IMR-90 (cell line): ENCODE results near the gene USP40. TPM values are rescaled to one million over a fixed set of nuclear protein-coding genes. Genes with fewer than 3 reads are reported as not detected.

Source experiments
- ATAC-seq: fragments of 200-7000 bp; cut with Tn5 transposase; 2 replicates; pipeline ENCODE4 v1.9.1; 2020; ENCODE audit warnings: low read depth, mild to moderate bottlenecking, moderate library complexity
- BruUV-seq: library from RNA; stranded (reverse); fragments of 400-500 nt; replicated peaks from 2 replicates; lab custom pipeline; 2021; lab: Mats Ljungman, UMichigan
- CTCF ChIA-PET: fragments of 300-600 bp; formaldehyde crosslinking; extraction: SDS; loops from one replicate; lab custom pipeline; 2021; ENCODE audit warnings: antibody characterized with exemption; lab: Yijun Ruan, JAX
- POLR2A ChIA-PET: fragments of 300-600 bp; sonication (Branson Sonifier 250); formaldehyde crosslinking; loops from one replicate; lab custom pipeline; 2022; ENCODE audit warnings: antibody characterized with exemption; ENCODE audit not compliant: unreplicated experiment; lab: Charles Lee
- DNase-seq: peaks from one replicate; pipeline ENCODE4 v3.0.0; 2013
- H2AFZ ChIP-seq: replicated peaks from 2 replicates; pipeline ENCODE3; 2013; ENCODE audit warnings: low read length, mild to moderate bottlenecking; ENCODE audit not compliant: poor library complexity
- H2AK5ac ChIP-seq: 2 replicates; pipeline ENCODE4 v1.6.1; 2013; ENCODE audit warnings: low read depth, low read length, inconsistent platforms
- H2AK9ac ChIP-seq: replicated peaks from 2 replicates; pipeline ENCODE3; 2013; ENCODE audit warnings: mild to moderate bottlenecking, low read depth, low read length, moderate library complexity; ENCODE audit not compliant: poor library complexity
- H2BK120ac ChIP-seq: 2 replicates; pipeline ENCODE4 v1.6.1; 2013; ENCODE audit warnings: low read depth, low read length, inconsistent platforms
- H2BK15ac ChIP-seq: 3 replicates; pipeline ENCODE4 v1.6.1; 2013; ENCODE audit warnings: low read depth, low read length, inconsistent platforms
- H2BK20ac ChIP-seq: 2 replicates; pipeline ENCODE4 v1.6.1; 2013; ENCODE audit warnings: low read depth, mild to moderate bottlenecking, inconsistent platforms, low read length, moderate library complexity
- H2BK5ac ChIP-seq: 2 replicates; pipeline ENCODE4 v1.6.1; 2013; ENCODE audit warnings: mild to moderate bottlenecking, low read depth, low read length, inconsistent platforms; ENCODE audit not compliant: poor library complexity, severe bottlenecking
- H3K14ac ChIP-seq: replicated peaks from 2 replicates; pipeline ENCODE4 v1.6.1; 2013; ENCODE audit warnings: low read depth, low read length, inconsistent platforms
- H3K18ac ChIP-seq: 2 replicates; pipeline ENCODE4 v1.6.1; 2013; ENCODE audit warnings: low read depth, low read length, control low read depth
- H3K23ac ChIP-seq: 2 replicates; pipeline ENCODE4 v1.6.1; 2013; ENCODE audit warnings: low read depth, low read length, inconsistent platforms
- H3K27ac ChIP-seq: 2 replicates; pipeline ENCODE4 v1.5.1; 2013; ENCODE audit warnings: mild to moderate bottlenecking, control low read depth, low read length; ENCODE audit not compliant: insufficient read depth
- H3K27me3 ChIP-seq: 2 replicates; pipeline ENCODE4 v1.6.1; 2013; ENCODE audit warnings: low read length; ENCODE audit not compliant: control insufficient read depth, insufficient read depth
- H3K36me3 ChIP-seq: 2 replicates; pipeline ENCODE4 v1.6.1; 2013; ENCODE audit warnings: low read length, mixed read lengths; ENCODE audit not compliant: control insufficient read depth, insufficient read depth
- H3K4ac ChIP-seq: 2 replicates; pipeline ENCODE4 v1.6.1; 2013; ENCODE audit warnings: low read depth, low read length, inconsistent platforms
- H3K4me1 ChIP-seq: 2 replicates; pipeline ENCODE4 v1.6.1; 2013; ENCODE audit warnings: low read length, mixed read lengths; ENCODE audit not compliant: control insufficient read depth, insufficient read depth
- H3K4me2 ChIP-seq: 2 replicates; pipeline ENCODE4 v1.6.1; 2013; ENCODE audit warnings: low read depth, mild to moderate bottlenecking, control low read depth, low read length, moderate library complexity
- H3K4me3 ChIP-seq: 2 replicates; pipeline ENCODE4 v1.5.1; 2013; ENCODE audit warnings: low read depth, mild to moderate bottlenecking, control low read depth, low read length, moderate library complexity; ENCODE audit not compliant: insufficient read depth
- H3K56ac ChIP-seq: 2 replicates; pipeline ENCODE4 v1.6.1; 2013; ENCODE audit warnings: low read length, inconsistent platforms; ENCODE audit not compliant: insufficient read depth; ENCODE audit errors: extremely low read depth
- H3K79me1 ChIP-seq, 2 experiments: 2 replicates each; pipeline ENCODE4 v1.6.1; 2013; ENCODE audit warnings: low read length in 2 of 2, inconsistent platforms in 1 of 2, low read depth in 1 of 2
- H3K9ac ChIP-seq: 2 replicates; pipeline ENCODE4 v1.6.1; 2013; ENCODE audit warnings: low read depth, low read length, control low read depth
- H3K9me1 ChIP-seq: 2 replicates; pipeline ENCODE4 v1.6.1; 2013; ENCODE audit warnings: low read length, inconsistent platforms; ENCODE audit not compliant: insufficient read depth
- H3K9me3 ChIP-seq: 2 replicates; pipeline ENCODE4 v1.6.1; 2013; ENCODE audit warnings: low read length; ENCODE audit not compliant: control insufficient read depth, insufficient read depth
- H4K20me1 ChIP-seq: 2 replicates; pipeline ENCODE4 v1.6.1; 2013; ENCODE audit warnings: low read length, inconsistent platforms; ENCODE audit not compliant: insufficient read depth
- H4K5ac ChIP-seq: 2 replicates; pipeline ENCODE4 v1.6.1; 2013; ENCODE audit warnings: mild to moderate bottlenecking, low read depth, low read length, control low read depth
- H4K8ac ChIP-seq, 2 experiments: 2 replicates each; pipeline ENCODE4 v1.6.1; 2013; ENCODE audit warnings: low read depth in 2 of 2, low read length in 2 of 2, control low read depth in 1 of 2, inconsistent platforms in 1 of 2
- H4K91ac ChIP-seq: 2 replicates; pipeline ENCODE4 v1.6.1; 2013; ENCODE audit warnings: low read depth, low read length, inconsistent platforms; ENCODE audit not compliant: insufficient read depth
- BHLHE40 ChIP-seq: fragments of 150-350 bp; IDR thresholded peaks from 2 replicates; pipeline ENCODE4 v1.6.1; 2016; ENCODE audit warnings: mild to moderate bottlenecking, low read depth, low read length
- CEBPB ChIP-seq: IDR thresholded peaks from 2 replicates; pipeline ENCODE4 v1.6.1; 2012; ENCODE audit warnings: low read depth, low read length, improper control_type of control experiment
- CHD1 ChIP-seq: IDR thresholded peaks from 2 replicates; pipeline ENCODE4 v1.6.1; 2012; ENCODE audit warnings: low read depth, low read length, improper control_type of control experiment
- FOS ChIP-seq: fragments of 150-350 bp; IDR thresholded peaks from 2 replicates; pipeline ENCODE4 v1.6.1; 2016; ENCODE audit warnings: low read depth, low read length
- MAFK ChIP-seq: IDR thresholded peaks from 2 replicates; pipeline ENCODE4 v1.6.1; 2012; ENCODE audit warnings: low read depth, low read length, improper control_type of control experiment
- MAZ ChIP-seq: IDR thresholded peaks from 2 replicates; pipeline ENCODE4 v1.6.1; 2012; ENCODE audit warnings: low read depth, mild to moderate bottlenecking, low read length, improper control_type of control experiment, moderate library complexity, borderline replicate concordance
- MXI1 ChIP-seq: IDR thresholded peaks from 2 replicates; pipeline ENCODE4 v1.6.1; 2012; ENCODE audit warnings: low read depth, mild to moderate bottlenecking, low read length, moderate library complexity, borderline replicate concordance
- NFE2L2 ChIP-seq: fragments of 150-350 bp; IDR thresholded peaks from 2 replicates; pipeline ENCODE4 v1.6.1; 2016; ENCODE audit warnings: low read depth, mild to moderate bottlenecking, low read length
- POLR2A ChIP-seq: IDR thresholded peaks from 2 replicates; pipeline ENCODE4 v1.6.1; 2012; ENCODE audit warnings: mild to moderate bottlenecking, low read depth, low read length
- RAD21 ChIP-seq: IDR thresholded peaks from 2 replicates; pipeline ENCODE4 v1.6.1; 2012; ENCODE audit warnings: low read length, improper control_type of control experiment
- RCOR1 ChIP-seq: IDR thresholded peaks from 2 replicates; pipeline ENCODE4 v1.6.1; 2012; ENCODE audit warnings: mild to moderate bottlenecking, low read length, improper control_type of control experiment; ENCODE audit not compliant: insufficient replicate concordance
- RFX5 ChIP-seq: IDR thresholded peaks from 2 replicates; pipeline ENCODE4 v1.8.0; 2012; ENCODE audit warnings: low read depth, mild to moderate bottlenecking, low read length, moderate library complexity
- SMC3 ChIP-seq: fragments of 150-350 bp; IDR thresholded peaks from 2 replicates; pipeline ENCODE4 v1.6.1; 2016; ENCODE audit warnings: low read depth, mild to moderate bottlenecking, antibody characterized with exemption, low read length, moderate library complexity
- WGBS, 2 experiments: methylation state at CpG; one replicate each; pipeline versions ENCODE4 v1.1.5 to v1.1.7; 2013; ENCODE audit warnings: missing lambda C conversion rate in 2 of 2; ENCODE audit not compliant: insufficient read length in 1 of 2; ENCODE audit errors: extremely low coverage in 2 of 2; 5-methylcytosine and 5-hydroxymethylcytosine counted together
- dilution Hi-C: fragments of 300-500 bp; cut with HindIII; formaldehyde crosslinking; loops from one replicate; pipeline ENCODE4 v1.14.3; 2018; ENCODE audit warnings: low sequenced_read_pairs; ENCODE audit not compliant: unreplicated experiment
- in situ Hi-C: fragments of 300-500 bp; cut with MboI; formaldehyde crosslinking; loops from 3 replicates; pipeline ENCODE4 v1.14.3; 2019; ENCODE audit warnings: low sequenced_read_pairs, inconsistent platforms, mixed read lengths
- intact Hi-C: fragments of 100-400 bp; cut with micrococcal nuclease; formaldehyde crosslinking; loops from 2 replicates; pipeline ENCODE4 v1.10.0; 2022
- polyA plus RNA-seq, 3 experiments: library from polyadenylated mRNA; depleted of rRNA; stranded (reverse); fragments of >200 nt; gene quantifications; 2 replicates each; pipeline ENCODE4 v1.2.3, GENCODE V29; 2012; ENCODE audit warnings: low replicate concordance in 1 of 3
- total RNA-seq: library from RNA; depleted of rRNA; stranded (reverse); fragments of >200 nt; gene quantifications from 2 replicates; pipeline ENCODE4 v1.2.3, GENCODE V29; 2012
- TF ChIP-seq, protein P1 (sequence below): conservative IDR thresholded peaks from 2 replicates; pipeline ENCODE4 v1.5.1; 2012; ENCODE audit warnings: mild to moderate bottlenecking, low read depth, low read length, improper control_type of control experiment
- TF ChIP-seq, protein P2 (sequence below): fragments of 150-350 bp; IDR thresholded peaks from 2 replicates; pipeline ENCODE4 v1.6.1; 2016; ENCODE audit warnings: low read depth, mild to moderate bottlenecking, low read length, moderate library complexity, borderline replicate concordance
- TF ChIP-seq, protein P3 (sequence below): fragments of 150-350 bp; IDR thresholded peaks from 2 replicates; pipeline ENCODE4 v1.6.1; 2017; ENCODE audit warnings: mild to moderate bottlenecking, antibody characterized with exemption, low read length, low read depth

The USP40 gene
- total and polyA plus RNA-seq, 2 of the 4 experiments (the other 2 are of a cell fraction): 30.1 to 30.8 TPM

GRCh38 chr2:233490831-233491230 is 75.8 kb downstream of the USP40 start:
- WGBS, 2 experiments: no CpG with 5 or more reads among the region's 7 CpGs
- intact Hi-C loops: no loop called here

More at GRCh38 chr2:233490831-233491230, 75.8 kb downstream of the USP40 start:
- Histone ChIP-seq H3K18ac (no peak overlapping the region), H3K9me1 (peaks cover 15% of the 10 kb centered on the region), H3K4ac (no peak overlapping the region), H3K23ac (no peak overlapping the region), H3K36me3 (peaks cover 18% of the 10 kb centered on the region), H2BK5ac (no peak overlapping the region), H2BK120ac (no peak overlapping the region), H4K20me1 (no peaks in the 10 kb centered on the region; the same call in 1 of the 2 replicates), H4K5ac (no peak overlapping the region), H4K91ac (no peak overlapping the region), H2AK9ac (no peak overlapping the region), H3K79me1 (peaks cover 0 to 4% of the 10 kb centered on the region in 2 experiments; a peak in 1 of 4 replicates), H2AFZ (no peak overlapping the region), H3K27ac (no peak overlapping the region), H2BK20ac (no peak overlapping the region), H3K4me2 (no peak overlapping the region), H3K4me3 (no peak overlapping the region), H3K27me3 (no peaks in the 10 kb centered on the region), H3K9ac (no peak overlapping the region), H3K14ac (no peak overlapping the region), H2AK5ac (no peak overlapping the region), H3K9me3 (no peaks in the 10 kb centered on the region), H4K8ac (no peak overlapping the region), H3K56ac (no peak overlapping the region), H2BK15ac (no peak overlapping the region), H3K4me1 (peaks cover 20% of the 10 kb centered on the region)
- dilution Hi-C loops: no loop called here
- DNase-seq (no peak), ATAC-seq (no peak)
- ChIA-PET POLR2A (no interaction called here), CTCF (no interaction called here)
- BruUV-seq: no TSS peak
- in situ Hi-C loops: no loop called here
- TF ChIP-seq, protein P1, sequence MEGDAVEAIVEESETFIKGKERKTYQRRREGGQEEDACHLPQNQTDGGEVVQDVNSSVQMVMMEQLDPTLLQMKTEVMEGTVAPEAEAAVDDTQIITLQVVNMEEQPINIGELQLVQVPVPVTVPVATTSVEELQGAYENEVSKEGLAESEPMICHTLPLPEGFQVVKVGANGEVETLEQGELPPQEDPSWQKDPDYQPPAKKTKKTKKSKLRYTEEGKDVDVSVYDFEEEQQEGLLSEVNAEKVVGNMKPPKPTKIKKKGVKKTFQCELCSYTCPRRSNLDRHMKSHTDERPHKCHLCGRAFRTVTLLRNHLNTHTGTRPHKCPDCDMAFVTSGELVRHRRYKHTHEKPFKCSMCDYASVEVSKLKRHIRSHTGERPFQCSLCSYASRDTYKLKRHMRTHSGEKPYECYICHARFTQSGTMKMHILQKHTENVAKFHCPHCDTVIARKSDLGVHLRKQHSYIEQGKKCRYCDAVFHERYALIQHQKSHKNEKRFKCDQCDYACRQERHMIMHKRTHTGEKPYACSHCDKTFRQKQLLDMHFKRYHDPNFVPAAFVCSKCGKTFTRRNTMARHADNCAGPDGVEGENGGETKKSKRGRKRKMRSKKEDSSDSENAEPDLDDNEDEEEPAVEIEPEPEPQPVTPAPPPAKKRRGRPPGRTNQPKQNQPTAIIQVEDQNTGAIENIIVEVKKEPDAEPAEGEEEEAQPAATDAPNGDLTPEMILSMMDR: no peak
- TF ChIP-seq SMC3 (no peak), MAZ (no peak), CEBPB (no peak), RCOR1 (no peak), BHLHE40 (no peak), POLR2A (no peak), MAFK (no peak), RAD21 (no peak), NFE2L2 (no peak), RFX5 (no peak), FOS (no peak), MXI1 (no peak), CHD1 (no peak)
- TF ChIP-seq, protein P2, sequence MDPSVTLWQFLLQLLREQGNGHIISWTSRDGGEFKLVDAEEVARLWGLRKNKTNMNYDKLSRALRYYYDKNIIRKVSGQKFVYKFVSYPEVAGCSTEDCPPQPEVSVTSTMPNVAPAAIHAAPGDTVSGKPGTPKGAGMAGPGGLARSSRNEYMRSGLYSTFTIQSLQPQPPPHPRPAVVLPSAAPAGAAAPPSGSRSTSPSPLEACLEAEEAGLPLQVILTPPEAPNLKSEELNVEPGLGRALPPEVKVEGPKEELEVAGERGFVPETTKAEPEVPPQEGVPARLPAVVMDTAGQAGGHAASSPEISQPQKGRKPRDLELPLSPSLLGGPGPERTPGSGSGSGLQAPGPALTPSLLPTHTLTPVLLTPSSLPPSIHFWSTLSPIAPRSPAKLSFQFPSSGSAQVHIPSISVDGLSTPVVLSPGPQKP: no peak
- TF ChIP-seq, protein P3, sequence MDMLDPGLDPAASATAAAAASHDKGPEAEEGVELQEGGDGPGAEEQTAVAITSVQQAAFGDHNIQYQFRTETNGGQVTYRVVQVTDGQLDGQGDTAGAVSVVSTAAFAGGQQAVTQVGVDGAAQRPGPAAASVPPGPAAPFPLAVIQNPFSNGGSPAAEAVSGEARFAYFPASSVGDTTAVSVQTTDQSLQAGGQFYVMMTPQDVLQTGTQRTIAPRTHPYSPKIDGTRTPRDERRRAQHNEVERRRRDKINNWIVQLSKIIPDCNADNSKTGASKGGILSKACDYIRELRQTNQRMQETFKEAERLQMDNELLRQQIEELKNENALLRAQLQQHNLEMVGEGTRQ: no peak
